Activated CD8-positive, alpha-beta memory T cell treated with anti-CD3 and anti-CD28 coated beads, Interleukin-2, amount 10 ng/mL, durations not matched to agents 7 days and 5 days (primary cell): Measurements from ENCODE around the gene FIGNL2. TPM values are rescaled to one million over a fixed set of nuclear protein-coding genes. Genes with fewer than 3 reads are reported as not detected.
"Not testable (repeated sequence)": the region's sequence is repeated elsewhere in the genome, so short reads cannot be mapped to it uniquely, and the experiment has no call there.

Experiments used
- ATAC-seq: fragments of 150-1000 bp; cut with Tn5 transposase; one replicate; pipeline ENCODE4 v1.10.0; 2021; ENCODE audit warnings: moderate library complexity
- CTCF ChIA-PET: fragments of 350-600 bp; sonication (Branson Sonifier 250); formaldehyde crosslinking; loops from one replicate; lab custom pipeline; 2021; ENCODE audit warnings: antibody characterized with exemption; lab: Charles Lee
- DNase-seq: peaks from one replicate; pipeline ENCODE4 v3.0.0-alpha.2; 2020
- H3K27ac Mint-ChIP-seq: one replicate; pipeline ENCODE4 v1.8.0; 2021; ENCODE audit warnings: mild to moderate bottlenecking, mixed read lengths
- H3K27me3 Mint-ChIP-seq: one replicate; pipeline ENCODE4 v1.8.0; 2021; ENCODE audit warnings: mixed read lengths
- H3K36me3 Mint-ChIP-seq: one replicate; pipeline ENCODE4 v1.8.0; 2021; ENCODE audit warnings: mild to moderate bottlenecking, mixed read lengths
- H3K4me1 Mint-ChIP-seq: one replicate; pipeline ENCODE4 v1.8.0; 2021; ENCODE audit warnings: mixed read lengths
- H3K4me3 Mint-ChIP-seq: one replicate; pipeline ENCODE4 v1.8.0; 2021; ENCODE audit warnings: mild to moderate bottlenecking, moderate library complexity, mixed read lengths
- H3K9me3 Mint-ChIP-seq: one replicate; pipeline ENCODE4 v1.8.0; 2022; ENCODE audit warnings: low read depth, mixed read lengths
- total RNA-seq, 2 experiments: library from RNA; stranded (reverse); gene quantifications; one replicate each; pipeline ENCODE4 v1.2.3, GENCODE V29; 2021

Gene FIGNL2
- total RNA-seq, 2 experiments from 2014 or later: 0.40 to 0.73 TPM

DNA sequence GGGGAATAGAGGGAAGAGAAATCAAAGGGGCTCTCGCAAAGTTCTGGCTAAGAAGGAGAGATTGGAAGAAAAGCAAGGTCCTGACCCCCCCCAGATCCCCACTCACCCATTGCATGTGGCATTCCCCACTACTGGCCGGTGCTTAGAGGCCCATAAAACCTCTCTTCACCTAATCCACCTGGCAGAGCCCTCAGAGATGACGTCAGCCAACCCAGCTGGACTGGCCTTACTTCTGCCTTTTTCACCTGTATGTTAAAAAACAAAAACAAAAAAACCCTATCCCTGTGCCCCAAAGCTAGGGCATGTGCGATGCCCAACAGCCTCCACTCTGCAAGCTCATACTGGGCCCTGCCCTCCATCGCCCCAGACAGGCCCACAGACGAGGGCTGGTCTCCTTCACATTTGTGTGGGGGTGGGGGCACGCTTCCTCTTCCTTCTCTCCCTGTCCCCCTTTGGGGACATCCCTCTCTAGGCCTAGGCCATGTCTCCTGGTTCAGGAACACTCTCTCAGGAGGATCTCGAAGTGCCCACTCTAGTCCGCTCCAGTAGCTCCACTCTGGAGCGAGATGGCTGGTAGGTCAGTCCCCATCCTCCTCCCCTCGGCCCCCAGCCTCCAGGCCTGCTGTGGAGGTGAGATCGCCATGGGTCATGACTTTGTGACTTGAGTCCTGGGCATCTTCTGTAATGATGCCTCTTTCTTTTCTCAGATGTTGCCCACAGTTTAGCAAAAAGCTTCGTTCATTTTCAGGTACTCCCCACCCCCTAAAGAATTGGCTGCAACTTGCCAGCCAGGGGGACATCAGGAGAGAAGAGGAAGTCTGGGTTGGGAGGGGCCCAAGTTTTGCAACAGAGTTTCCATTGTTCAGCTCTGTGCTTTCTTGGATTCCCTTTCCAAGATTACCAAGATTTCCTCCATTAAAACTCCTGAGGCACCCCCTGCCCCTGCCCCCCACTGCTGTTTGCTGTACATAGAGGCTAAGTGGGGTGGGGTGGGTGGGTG is 37.0 kb downstream of the FIGNL2 start:
- no peak overlapping the region for H3K4me3 Mint-ChIP-seq
- no peak for DNase-seq
- no peak for ATAC-seq
- CTCF ChIA-PET: interaction anchor here (1.0 kb wide), 2 partner anchors 9 to 390 kb away, joined by 3 to 4 read pairs; no protein-coding TSS in a partner anchor
- no peaks in the 10 kb centered on the region for H3K36me3 Mint-ChIP-seq
- H3K9me3 Mint-ChIP-seq: no peaks in the 10 kb centered on the region
- H3K4me1 Mint-ChIP-seq: peaks cover 3% of the 10 kb centered on the region
- peaks cover 16% of the 10 kb centered on the region for H3K27me3 Mint-ChIP-seq
- H3K27ac Mint-ChIP-seq: no peak overlapping the region

DNA sequence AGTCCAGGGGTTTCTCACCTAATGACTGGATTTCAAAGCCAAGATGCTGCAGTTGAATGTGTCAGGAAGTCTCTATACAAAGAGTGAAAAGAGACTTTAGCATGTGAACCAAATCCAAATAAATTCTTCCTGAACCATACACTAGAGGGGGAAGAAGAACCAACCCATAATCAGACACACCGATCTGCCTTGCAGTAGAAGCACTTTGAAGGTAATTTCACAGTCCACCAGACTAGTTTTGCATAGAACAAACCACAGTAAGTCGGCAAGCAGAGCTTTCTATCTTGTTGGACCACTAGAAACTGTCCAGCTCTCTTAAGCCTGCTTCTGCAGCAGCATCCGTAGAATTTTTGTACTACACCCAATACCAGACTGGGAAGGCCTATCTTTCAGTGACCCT is 39.3 kb downstream of the FIGNL2 start:
- H3K4me1 Mint-ChIP-seq: no peaks in the 10 kb centered on the region
- ATAC-seq (no peak), DNase-seq (no peak)
- no peak overlapping the region for H3K27ac Mint-ChIP-seq
- no peak overlapping the region for H3K4me3 Mint-ChIP-seq
- H3K27me3 Mint-ChIP-seq: peaks cover 5% of the 10 kb centered on the region
- no peaks in the 10 kb centered on the region for H3K36me3 Mint-ChIP-seq
- CTCF ChIA-PET: interaction anchor here (0.9 to 1.2 kb wide), 3 partner anchors 12 to 388 kb away, joined by 3 to 4 read pairs (median 4); no protein-coding TSS in a partner anchor
- H3K9me3 Mint-ChIP-seq: no peaks in the 10 kb centered on the region

DNA sequence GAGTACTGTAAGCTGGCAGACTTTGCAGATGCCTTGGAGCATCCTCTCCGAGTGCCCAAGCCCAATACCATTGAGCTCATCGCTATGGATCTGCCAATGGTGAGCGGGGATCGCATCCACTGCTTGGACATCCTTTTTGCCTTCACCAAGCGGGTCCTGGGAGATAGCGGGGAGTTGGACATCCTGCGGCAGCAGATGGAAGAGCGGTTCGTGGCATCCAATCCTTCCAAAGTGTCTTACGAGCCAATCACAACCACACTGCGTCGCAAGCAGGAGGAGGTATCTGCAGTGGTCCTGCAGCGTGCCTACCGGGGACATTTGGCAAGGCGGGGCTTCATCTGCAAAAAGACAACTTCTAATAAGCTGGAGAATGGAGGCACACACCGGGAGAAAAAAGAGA is 41.6 kb downstream of the FIGNL2 start:
- no peaks in the 10 kb centered on the region for H3K4me1 Mint-ChIP-seq
- H3K27ac Mint-ChIP-seq: no peak overlapping the region
- no peak for ATAC-seq
- DNase-seq: no peak
- CTCF ChIA-PET: interaction anchor here (1.7 kb wide), 1 partner anchor 14 kb away, joined by 5 read pairs; no protein-coding TSS in a partner anchor
- peaks cover 5% of the 10 kb centered on the region for H3K27me3 Mint-ChIP-seq
- H3K4me3 Mint-ChIP-seq: no peak overlapping the region
- H3K36me3 Mint-ChIP-seq: no peaks in the 10 kb centered on the region
- no peaks in the 10 kb centered on the region for H3K9me3 Mint-ChIP-seq

DNA sequence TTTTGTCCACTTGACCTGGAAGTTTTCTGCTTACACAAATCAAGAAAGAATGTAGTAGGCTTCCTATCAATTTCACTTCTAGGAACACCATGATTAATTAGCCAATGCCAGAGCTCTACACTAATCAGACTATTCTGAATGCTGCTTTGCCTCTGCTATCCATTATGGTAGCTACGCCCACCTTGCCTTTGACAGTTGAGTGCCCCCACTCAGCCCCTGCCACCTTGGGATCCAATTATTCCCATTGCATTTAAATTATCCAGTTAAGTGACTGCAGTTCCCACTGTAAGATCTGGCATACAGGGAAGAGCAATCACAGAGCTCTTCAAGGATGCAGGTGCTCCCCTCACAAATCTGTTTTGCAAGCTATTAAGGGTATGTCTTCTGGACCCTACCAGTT is 47.5 kb downstream of the FIGNL2 start:
- CTCF ChIA-PET: interaction anchor here (1.1 to 2.3 kb wide), 3 partner anchors 13 to 20 kb away, joined by 3 to 6 read pairs (median 4); a partner anchor contains a TSS
- Mint-ChIP-seq H3K4me3 (no peak overlapping the region), H3K27me3 (no peaks in the 10 kb centered on the region), H3K27ac (no peak overlapping the region), H3K36me3 (no peaks in the 10 kb centered on the region), H3K9me3 (no peaks in the 10 kb centered on the region), H3K4me1 (no peaks in the 10 kb centered on the region)
- ATAC-seq (no peak), DNase-seq (no peak)

DNA sequence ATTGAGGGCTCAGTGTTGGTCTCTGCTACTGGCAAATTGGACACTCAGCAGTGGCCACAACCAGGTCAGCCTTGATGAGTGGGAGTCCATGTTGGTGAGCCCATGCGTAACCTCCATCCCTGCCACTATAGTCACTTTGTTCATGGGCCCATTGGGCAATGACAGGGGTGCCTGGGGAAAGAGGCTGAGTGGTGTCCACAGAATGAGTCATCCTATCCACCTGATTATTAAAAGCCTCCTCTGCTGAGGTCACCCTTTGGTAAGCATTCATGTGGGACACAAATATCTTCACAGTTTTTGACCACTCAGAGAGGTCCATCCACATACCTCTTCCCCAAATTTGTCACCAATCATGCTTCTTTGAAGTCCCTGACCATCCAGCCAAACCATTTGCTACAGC is 50.0 kb downstream of the FIGNL2 start:
- H3K4me1 Mint-ChIP-seq: no peaks in the 10 kb centered on the region
- H3K27me3 Mint-ChIP-seq: no peaks in the 10 kb centered on the region
- no peak overlapping the region for H3K4me3 Mint-ChIP-seq
- no peaks in the 10 kb centered on the region for H3K36me3 Mint-ChIP-seq
- H3K27ac Mint-ChIP-seq: no peak overlapping the region
- H3K9me3 Mint-ChIP-seq: no peaks in the 10 kb centered on the region
- CTCF ChIA-PET: no interaction called here
- ATAC-seq (no peak), DNase-seq (no peak)

DNA sequence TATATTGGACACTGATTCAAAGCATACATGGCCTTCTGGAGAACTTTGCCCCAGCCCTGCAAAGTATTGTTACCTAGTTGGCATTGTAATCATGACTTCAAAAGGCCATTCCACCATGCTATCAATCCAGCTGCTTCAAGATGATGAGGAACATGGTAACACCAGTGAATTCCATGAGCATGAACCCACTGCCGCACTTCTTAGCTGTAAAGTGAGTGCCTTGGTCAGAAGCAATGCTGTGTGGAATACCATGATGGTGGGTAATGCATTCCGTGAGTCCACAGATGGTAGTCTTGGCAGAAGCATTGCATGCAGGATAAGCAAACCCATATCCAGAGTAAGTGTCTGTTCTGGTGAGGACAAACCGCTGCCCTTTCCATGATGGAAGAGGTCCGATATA is 50.5 kb downstream of the FIGNL2 start:
- H3K27ac Mint-ChIP-seq, H3K36me3 Mint-ChIP-seq, DNase-seq, H3K4me1 Mint-ChIP-seq, ATAC-seq, H3K4me3 Mint-ChIP-seq, H3K27me3 Mint-ChIP-seq, CTCF ChIA-PET, H3K9me3 Mint-ChIP-seq: not testable (repeated sequence)

DNA sequence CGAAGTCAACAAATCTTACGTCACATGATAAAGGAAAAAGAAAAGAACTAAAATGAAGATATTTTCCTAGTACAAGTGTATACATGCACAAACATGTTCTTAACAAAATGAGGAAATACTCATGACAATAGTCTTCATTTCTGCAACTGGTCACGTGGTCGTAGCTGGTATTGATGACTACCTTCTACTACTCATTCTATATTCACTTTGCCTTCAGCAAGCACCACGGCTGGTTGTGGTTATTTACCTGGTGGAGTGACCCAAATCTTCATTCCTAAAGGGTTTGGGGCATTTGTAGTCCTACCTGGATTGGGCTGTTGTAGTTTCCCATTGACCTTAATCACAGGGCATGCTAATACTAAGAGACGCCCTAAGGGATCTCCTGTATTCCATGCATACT is 51.2 kb downstream of the FIGNL2 start:
- DNase-seq: no peak
- Mint-ChIP-seq H3K9me3 (no peaks in the 10 kb centered on the region), H3K4me1 (no peaks in the 10 kb centered on the region), H3K4me3 (no peak overlapping the region), H3K27me3 (no peaks in the 10 kb centered on the region), H3K27ac (no peak overlapping the region), H3K36me3 (no peaks in the 10 kb centered on the region)
- CTCF ChIA-PET: no interaction called here
- ATAC-seq: no peak

DNA sequence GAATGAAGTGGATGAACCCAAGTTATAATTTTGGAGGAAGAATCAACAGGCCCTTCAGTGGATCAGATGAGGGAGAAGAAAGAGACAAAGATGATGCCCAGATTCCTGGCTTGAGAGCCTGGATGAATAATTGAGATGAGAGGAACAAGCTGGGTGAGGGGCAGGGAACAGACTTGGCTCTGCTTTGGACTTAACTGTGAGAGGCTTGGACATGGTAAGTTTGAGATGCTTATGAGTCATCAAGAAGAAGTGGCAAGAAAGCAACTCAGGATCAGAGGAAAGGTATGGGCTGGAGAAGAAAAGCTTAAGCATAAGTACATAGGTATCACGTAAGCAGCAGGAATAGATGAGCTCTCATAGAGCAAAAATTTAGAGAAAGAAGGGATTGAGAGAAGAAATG is 55.3 kb downstream of the FIGNL2 start:
- ATAC-seq: no peak
- Mint-ChIP-seq H3K36me3 (no peaks in the 10 kb centered on the region), H3K4me3 (no peak overlapping the region), H3K9me3 (no peaks in the 10 kb centered on the region), H3K27ac (no peak overlapping the region), H3K27me3 (no peaks in the 10 kb centered on the region), H3K4me1 (no peaks in the 10 kb centered on the region)
- DNase-seq: no peak
- CTCF ChIA-PET: no interaction called here

DNA sequence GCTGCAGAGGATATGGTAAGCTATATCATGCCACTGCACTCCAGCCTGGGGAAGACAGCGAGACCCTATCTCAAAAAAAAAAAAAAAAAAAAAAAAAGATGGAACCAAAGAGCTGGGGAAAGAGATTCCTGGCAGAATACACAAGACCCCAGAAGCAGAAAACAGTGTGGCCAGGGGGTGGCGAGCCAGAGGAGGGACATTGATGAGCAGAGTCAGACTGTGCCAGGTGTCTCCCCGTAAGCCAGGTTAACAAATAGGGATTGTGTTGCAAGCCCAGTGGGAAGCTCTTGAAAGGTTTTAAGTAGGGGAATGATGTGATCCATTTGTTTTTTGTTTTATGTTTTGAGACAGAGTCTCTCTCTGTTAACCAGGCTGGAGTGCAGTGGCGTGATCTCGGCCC is 56.1 kb downstream of the FIGNL2 start:
- Mint-ChIP-seq H3K36me3 (no peaks in the 10 kb centered on the region), H3K27ac (no peak overlapping the region), H3K9me3 (no peaks in the 10 kb centered on the region), H3K27me3 (no peaks in the 10 kb centered on the region), H3K4me1 (no peaks in the 10 kb centered on the region), H3K4me3 (no peak overlapping the region)
- CTCF ChIA-PET: interaction anchor here (0.6 to 1.3 kb wide), 2 partner anchors 14 to 84 kb away, joined by 3 read pairs; no protein-coding TSS in a partner anchor
- no peak for ATAC-seq
- DNase-seq: no peak

DNA sequence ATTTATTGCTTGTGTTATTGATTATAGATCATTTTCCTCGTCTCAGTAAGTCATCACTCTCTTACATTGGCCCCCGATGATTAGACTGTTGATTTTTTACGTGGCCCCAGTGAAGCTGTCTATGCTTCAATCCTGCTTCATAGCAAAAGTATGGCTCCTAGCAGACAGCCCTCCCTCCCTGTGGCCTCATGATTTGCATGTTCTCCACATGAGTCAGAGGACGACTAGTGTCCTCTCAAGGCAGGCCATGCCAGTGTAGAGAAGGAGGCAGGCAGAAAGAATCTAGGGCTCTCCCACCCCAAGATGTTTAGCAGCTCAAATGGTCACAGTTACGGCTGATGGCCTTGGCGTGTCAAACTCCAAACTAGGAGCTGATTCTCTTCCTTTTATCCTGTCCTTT is 59.6 kb downstream of the FIGNL2 start:
- DNase-seq (no peak), ATAC-seq (no peak)
- Mint-ChIP-seq H3K9me3 (no peaks in the 10 kb centered on the region), H3K4me1 (peaks cover 5% of the 10 kb centered on the region), H3K27me3 (no peaks in the 10 kb centered on the region), H3K36me3 (no peaks in the 10 kb centered on the region), H3K27ac (no peak overlapping the region), H3K4me3 (no peak overlapping the region)
- CTCF ChIA-PET: interaction anchor here (1.0 kb wide), 1 partner anchor 8 kb away, joined by 3 read pairs; no protein-coding TSS in a partner anchor

DNA sequence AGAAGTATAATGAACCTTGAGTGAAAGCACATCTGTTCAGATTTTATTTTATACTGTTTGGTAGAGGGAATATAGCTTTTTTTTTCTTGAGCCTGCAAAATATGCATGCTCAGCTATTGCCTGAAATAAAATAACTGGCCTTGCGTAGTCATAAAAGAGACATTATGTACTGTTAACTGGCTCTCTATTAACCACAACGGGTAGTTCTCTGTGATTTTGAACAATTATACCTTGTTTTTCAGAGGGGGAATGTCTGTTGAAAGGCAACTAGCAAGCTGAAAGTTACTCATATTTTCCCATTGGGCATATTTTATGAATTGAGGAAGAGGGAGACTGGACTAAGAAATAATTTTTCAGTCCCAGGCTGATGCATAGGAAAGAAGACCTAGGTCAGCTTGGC is 62.6 kb downstream of the FIGNL2 start:
- no peak for ATAC-seq
- CTCF ChIA-PET: interaction anchor here (1.7 kb wide), 1 partner anchor 16 kb away, joined by 3 read pairs; no protein-coding TSS in a partner anchor
- peaks cover 7% of the 10 kb centered on the region for H3K27me3 Mint-ChIP-seq
- H3K4me3 Mint-ChIP-seq: no peak overlapping the region
- peaks cover 6% of the 10 kb centered on the region for H3K4me1 Mint-ChIP-seq
- DNase-seq: no peak
- no peak overlapping the region for H3K27ac Mint-ChIP-seq
- H3K36me3 Mint-ChIP-seq: no peaks in the 10 kb centered on the region
- H3K9me3 Mint-ChIP-seq: no peaks in the 10 kb centered on the region

DNA sequence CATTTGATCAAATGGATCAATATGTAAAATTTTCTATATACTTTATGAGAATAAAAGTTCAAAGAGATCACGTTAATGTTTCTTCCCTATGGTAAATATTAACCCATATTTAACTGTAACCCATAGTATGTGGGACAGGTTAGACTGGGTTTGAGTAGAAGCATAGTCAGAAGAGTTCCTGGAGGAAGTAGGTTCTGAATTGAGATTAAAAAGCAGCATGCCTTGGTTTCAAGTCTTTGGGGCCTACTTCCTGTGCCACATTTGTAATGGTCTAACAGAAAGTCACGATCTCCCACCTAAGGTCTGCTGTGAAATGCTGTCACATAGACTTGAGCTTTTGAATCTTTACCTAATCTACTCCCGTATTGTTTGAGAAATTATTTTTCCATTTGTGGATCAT is 63.8 kb downstream of the FIGNL2 start:
- no peak overlapping the region for H3K4me3 Mint-ChIP-seq
- ATAC-seq (no peak), DNase-seq (no peak)
- H3K9me3 Mint-ChIP-seq: no peaks in the 10 kb centered on the region
- H3K27ac Mint-ChIP-seq: no peak overlapping the region
- H3K27me3 Mint-ChIP-seq: peaks cover 7% of the 10 kb centered on the region
- no peaks in the 10 kb centered on the region for H3K36me3 Mint-ChIP-seq
- peaks cover 14% of the 10 kb centered on the region for H3K4me1 Mint-ChIP-seq
- CTCF ChIA-PET: interaction anchor here (1.7 kb wide), 1 partner anchor 17 kb away, joined by 3 read pairs; no protein-coding TSS in a partner anchor

DNA sequence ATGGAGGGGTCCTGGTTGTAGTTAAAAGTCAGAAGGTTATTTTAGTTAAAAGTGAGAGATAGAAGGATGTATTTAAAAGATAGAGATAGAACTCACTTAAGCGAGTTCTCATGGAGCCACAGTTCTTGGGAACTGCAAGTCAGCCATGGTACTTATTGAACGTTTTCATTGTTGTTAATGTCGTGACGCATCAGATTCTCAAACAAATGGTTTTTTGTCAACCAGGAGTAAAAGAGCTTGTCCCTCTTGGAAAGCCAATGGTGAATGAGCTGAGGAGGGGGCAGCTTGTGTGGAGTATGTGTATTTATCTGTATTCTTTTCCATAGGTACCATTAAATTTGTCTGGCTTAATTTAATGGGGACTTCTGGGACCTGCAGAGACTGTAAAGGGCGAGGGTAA is 68.6 kb downstream of the FIGNL2 start:
- peaks cover 12% of the 10 kb centered on the region for H3K4me1 Mint-ChIP-seq
- no peak overlapping the region for H3K27ac Mint-ChIP-seq
- CTCF ChIA-PET: interaction anchor here (1.1 kb wide), 1 partner anchor 9 kb away, joined by 3 read pairs; no protein-coding TSS in a partner anchor
- no peak for ATAC-seq
- no peak overlapping the region for H3K4me3 Mint-ChIP-seq
- peaks cover 14% of the 10 kb centered on the region for H3K27me3 Mint-ChIP-seq
- H3K36me3 Mint-ChIP-seq: no peaks in the 10 kb centered on the region
- DNase-seq: no peak
- no peaks in the 10 kb centered on the region for H3K9me3 Mint-ChIP-seq
